GM19328 (cell line): ENCODE measurements around the gene GARIN5A.
"Not testable (repeated sequence)": the region's sequence is repeated elsewhere in the genome, so short reads cannot be mapped to it uniquely, and the experiment has no call there.

Experiments used
- ATAC-seq: cut with Tn5 transposase; IDR thresholded peaks from one replicate; pipeline ENCODE4 v1.9.1; 2021; ENCODE audit warnings: mild to moderate bottlenecking, moderate library complexity; ENCODE audit not compliant: unreplicated experiment

Gene GARIN5A

GRCh38 chr19:50465986-50466705 is 10.5 kb downstream of the GARIN5A start:
- no peak for ATAC-seq

- ATAC-seq = no peak
Observed at GRCh38 chr19:50465000-50465399, 11.6 kb downstream of the GARIN5A start.

GRCh38 chr19:50464348-50464747 is 12.3 kb downstream of the GARIN5A start:
- no peak for ATAC-seq

GRCh38 chr19:50462970-50463369 is 13.7 kb downstream of the GARIN5A start:
- ATAC-seq = no peak

GRCh38 chr19:50461066-50461875 is 15.4 kb downstream of the GARIN5A start:
- no peak for ATAC-seq

GRCh38 chr19:50460161-50460765 is 16.4 kb downstream of the GARIN5A start:
- no peak for ATAC-seq

GRCh38 chr19:50459638-50460037 is 17.0 kb downstream of the GARIN5A start:
- no peak for ATAC-seq

- ATAC-seq = no peak
Observed at GRCh38 chr19:50459067-50459456, 17.6 kb downstream of the GARIN5A start.

- ATAC-seq = no peak
Observed at GRCh38 chr19:50458396-50459066, 18.1 kb downstream of the GARIN5A start.

- no peak for ATAC-seq
Observed at GRCh38 chr19:50457300-50457699, 19.3 kb downstream of the GARIN5A start.

GRCh38 chr19:50455992-50456391 is 20.7 kb downstream of the GARIN5A start:
- ATAC-seq = no peak

GRCh38 chr19:50453243-50453642 is 23.4 kb downstream of the GARIN5A start:
- ATAC-seq = no peak

- ATAC-seq = no peak
Observed at GRCh38 chr19:50451223-50451534, 25.5 kb downstream of the GARIN5A start.

GRCh38 chr19:50450369-50451222 is 26.1 kb downstream of the GARIN5A start:
- no peak for ATAC-seq

- ATAC-seq = no peak
Observed at GRCh38 chr19:50449236-50449899, 27.3 kb downstream of the GARIN5A start.

- ATAC-seq = no peak
Observed at GRCh38 chr19:50447750-50448149, 28.9 kb downstream of the GARIN5A start.

- ATAC-seq = no peak
Observed at GRCh38 chr19:50447053-50447452, 29.6 kb downstream of the GARIN5A start.

GRCh38 chr19:50444059-50444458 is 32.6 kb downstream of the GARIN5A start:
- ATAC-seq = no peak

GRCh38 chr19:50439130-50439529 is 37.5 kb downstream of the GARIN5A start:
- not testable (repeated sequence) for ATAC-seq

- ATAC-seq = no peak
Observed at GRCh38 chr19:50437862-50438449, 38.7 kb downstream of the GARIN5A start.
